Activated T-cell treated with anti-CD3 and anti-CD28 coated beads, Interleukin-2, amount 50 U/mL, for 72 hours (primary cell): Measurements from ENCODE around the gene TTC27. TPM values are rescaled to one million over a fixed set of nuclear protein-coding genes. Genes with fewer than 3 reads are reported as not detected.

Experiments used
- ATAC-seq, 2 donors: fragments of 150-1000 bp; cut with Tn5 transposase; replicated peaks in 1 of 2; 2 replicates each; pipeline ENCODE4 v1.10.0; 2021; ENCODE audit warnings: moderate library complexity in 2 of 2, mild to moderate bottlenecking in 1 of 2
- DNase-seq, 2 donors: peaks; one replicate each; pipeline ENCODE4 v3.0.0; 2021 to 2022; ENCODE audit warnings: mixed read lengths in 1 of 2
- H3K27ac Mint-ChIP-seq: one replicate; pipeline ENCODE4 v1.8.0; 2022; ENCODE audit warnings: mild to moderate bottlenecking, moderate library complexity, mixed read lengths
- H3K27me3 Mint-ChIP-seq: one replicate; pipeline ENCODE4 v1.8.0; 2022; ENCODE audit warnings: low read depth, mixed read lengths
- H3K36me3 Mint-ChIP-seq, 2 donors: one replicate each; pipeline ENCODE4 v1.8.0; 2022; ENCODE audit warnings: mixed read lengths in 2 of 2, mild to moderate bottlenecking in 1 of 2; ENCODE audit not compliant: insufficient read depth in 2 of 2
- H3K4me1 Mint-ChIP-seq: one replicate; pipeline ENCODE4 v1.8.0; 2022; ENCODE audit warnings: low read depth, mixed read lengths
- H3K4me3 Mint-ChIP-seq, 2 donors: one replicate each; pipeline ENCODE4 v1.8.0; 2022; ENCODE audit warnings: mild to moderate bottlenecking in 2 of 2, mixed read lengths in 2 of 2, moderate library complexity in 2 of 2
- H3K9me3 Mint-ChIP-seq, 2 donors: one replicate each; pipeline ENCODE4 v1.8.0; 2022; ENCODE audit warnings: mixed read lengths in 2 of 2
- total RNA-seq, 2 donors: library from RNA; stranded (reverse); gene quantifications; one replicate each; pipeline ENCODE4 v1.2.3, GENCODE V29; 2022

The TTC27 gene
- total RNA-seq = 10 to 100 TPM; 24.2 to 27.8 TPM

DNA sequence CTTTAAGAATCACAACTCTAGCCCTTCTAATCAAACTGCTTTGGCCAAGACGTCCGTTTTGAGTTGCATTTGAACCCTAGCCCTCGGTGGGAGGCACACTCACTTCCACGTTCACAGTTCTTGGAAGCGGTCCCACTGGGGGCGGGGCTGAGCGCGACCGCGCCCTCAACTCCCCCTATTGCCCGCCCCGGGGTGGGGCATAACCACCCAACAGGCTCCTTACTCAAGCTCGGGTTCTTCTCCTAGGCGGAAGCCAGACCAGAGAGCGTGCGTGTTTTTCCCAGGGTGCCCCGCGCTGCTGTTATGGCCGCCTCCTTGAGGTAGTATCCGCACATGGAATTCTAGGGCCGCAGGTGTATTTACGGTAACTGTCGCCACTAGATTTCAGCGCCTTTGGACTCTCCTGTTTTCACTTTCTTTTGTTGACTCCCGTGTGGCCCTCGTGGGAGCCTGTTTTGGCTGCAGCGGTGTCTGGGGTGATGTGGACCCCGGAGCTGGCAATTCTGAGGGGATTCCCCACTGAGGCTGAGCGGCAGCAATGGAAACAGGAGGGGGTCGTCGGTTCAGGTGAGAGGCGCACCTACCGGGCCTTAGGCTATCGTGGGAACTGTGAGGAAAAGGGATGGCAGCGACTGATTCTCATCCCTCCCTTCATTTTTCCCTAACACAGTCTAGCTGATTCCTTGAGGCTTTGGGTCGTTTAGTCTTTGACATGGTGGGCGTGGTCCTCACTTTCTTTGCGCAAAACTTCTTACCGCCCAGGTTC is at the start of gene TTC27:
TSS of gene TTC27 (plus strand) at position 237 of the 766 bp plus-strand sequence. CDS start at position 480, 243 bp downstream.
- Mint-ChIP-seq H3K9me3 (no peaks in the 10 kb centered on the region), H3K27ac (peak within 1 kb of the TSS; percentile 91), H3K4me3 (peak within 1 kb of the TSS; percentile 94), H3K36me3 (peaks cover 2 to 7% of the 10 kb centered on the region in 2 donors), H3K27me3 (no peaks in the 10 kb centered on the region), H3K4me1 (peaks cover 48% of the 10 kb centered on the region)
- DNase-seq = peak; percentile 96 to 97
- peak; percentile 99 for ATAC-seq

DNA sequence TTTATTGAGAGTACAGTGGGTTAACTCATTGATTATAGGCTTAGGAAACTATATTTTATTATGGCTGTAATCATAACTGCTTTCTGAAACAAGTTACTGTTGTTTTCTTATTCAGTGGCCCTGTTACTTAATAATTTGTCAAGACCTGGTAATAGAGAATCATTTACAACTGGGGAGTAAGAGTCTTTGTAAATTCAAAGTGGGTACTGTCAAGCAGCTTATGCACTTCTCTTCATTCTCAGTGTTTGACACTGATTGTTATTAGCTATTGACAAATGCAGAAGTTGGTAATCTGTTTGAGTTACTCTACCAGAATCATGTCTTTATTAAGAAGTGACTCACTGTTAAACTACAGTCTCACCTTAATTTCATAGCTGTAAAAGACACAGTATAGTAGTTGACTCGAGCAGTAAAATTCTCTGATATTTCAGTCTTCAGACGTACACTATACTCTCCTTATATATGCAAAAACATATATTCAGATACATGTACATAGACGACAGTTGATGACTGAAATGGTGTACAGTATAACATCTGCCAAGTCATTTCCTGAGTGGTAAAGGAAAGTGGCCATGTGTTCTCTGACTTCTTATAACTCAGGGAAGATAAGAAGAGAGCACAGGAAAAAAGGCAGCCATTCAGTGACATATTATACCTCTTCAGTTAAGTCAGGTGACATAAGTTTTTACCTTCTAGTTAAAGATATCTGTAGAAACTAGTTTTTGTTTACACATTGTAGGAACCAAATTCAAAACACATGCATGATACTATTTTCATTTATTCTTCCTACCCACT is 36.0 kb upstream of the TTC27 start:
- H3K27me3 Mint-ChIP-seq = no peaks in the 10 kb centered on the region
- peaks cover 1 to 15% of the 10 kb centered on the region in 2 donors for H3K36me3 Mint-ChIP-seq
- ATAC-seq (peak; percentile 98 to 99), DNase-seq (peak in 1 of 2 donors; percentile 8)
- H3K4me3 Mint-ChIP-seq = peak overlapping the region; percentile 43 to 75
- H3K4me1 Mint-ChIP-seq = peaks cover 33% of the 10 kb centered on the region
- H3K9me3 Mint-ChIP-seq = no peaks in the 10 kb centered on the region
- H3K27ac Mint-ChIP-seq = peak overlapping the region; percentile 95

DNA sequence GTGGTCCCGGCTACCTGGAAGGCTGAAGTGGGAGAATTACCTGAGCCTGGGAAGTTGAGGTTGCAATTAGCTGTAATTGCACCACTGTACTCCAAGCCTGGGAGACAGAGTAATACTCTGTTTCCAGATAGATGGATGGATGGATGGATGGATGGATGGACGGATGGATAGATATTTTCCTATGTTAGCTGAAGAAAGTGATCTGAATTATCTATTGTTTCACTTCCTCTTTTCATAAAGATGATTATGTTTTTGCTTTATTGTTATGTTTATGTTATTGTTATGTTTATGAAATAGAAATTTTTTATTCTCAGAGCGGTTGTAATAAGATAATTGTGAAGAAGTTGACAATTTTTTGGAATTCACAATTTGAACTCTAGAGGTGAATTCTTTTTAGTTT is 33.3 kb upstream of the TTC27 start:
- DNase-seq (no peak), ATAC-seq (no peak)
- Mint-ChIP-seq H3K27ac (no peak overlapping the region), H3K4me1 (peaks cover 32% of the 10 kb centered on the region), H3K36me3 (peaks cover 1 to 13% of the 10 kb centered on the region in 2 donors), H3K27me3 (no peaks in the 10 kb centered on the region), H3K9me3 (no peaks in the 10 kb centered on the region), H3K4me3 (no peak overlapping the region)

DNA sequence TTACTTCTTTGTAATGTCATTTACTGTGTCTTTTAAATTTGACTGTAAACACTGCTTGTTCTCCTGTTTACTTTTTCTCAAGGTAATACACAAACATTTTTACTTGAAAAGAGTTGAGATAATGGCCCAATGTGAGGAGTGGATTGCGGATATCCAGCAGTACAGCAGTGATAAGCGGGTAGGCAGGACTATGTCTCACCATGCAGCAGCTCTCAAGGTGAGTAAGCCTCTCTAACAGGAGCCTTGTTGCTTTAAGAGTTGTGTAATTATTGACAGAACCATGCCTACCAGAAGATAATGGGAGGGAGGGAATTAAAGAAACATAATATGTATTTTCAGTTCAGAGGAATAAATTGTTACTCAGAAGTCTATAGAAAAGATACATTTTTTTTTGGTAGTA is 16.5 kb upstream of the TTC27 start:
- no peaks in the 10 kb centered on the region for H3K4me1 Mint-ChIP-seq
- ATAC-seq (no peak), DNase-seq (no peak)
- H3K9me3 Mint-ChIP-seq = no peaks in the 10 kb centered on the region
- peak overlapping the region; percentile 60 for H3K27ac Mint-ChIP-seq
- peaks cover 4 to 27% of the 10 kb centered on the region in 2 donors for H3K36me3 Mint-ChIP-seq
- H3K27me3 Mint-ChIP-seq = no peaks in the 10 kb centered on the region
- H3K4me3 Mint-ChIP-seq = no peak overlapping the region

DNA sequence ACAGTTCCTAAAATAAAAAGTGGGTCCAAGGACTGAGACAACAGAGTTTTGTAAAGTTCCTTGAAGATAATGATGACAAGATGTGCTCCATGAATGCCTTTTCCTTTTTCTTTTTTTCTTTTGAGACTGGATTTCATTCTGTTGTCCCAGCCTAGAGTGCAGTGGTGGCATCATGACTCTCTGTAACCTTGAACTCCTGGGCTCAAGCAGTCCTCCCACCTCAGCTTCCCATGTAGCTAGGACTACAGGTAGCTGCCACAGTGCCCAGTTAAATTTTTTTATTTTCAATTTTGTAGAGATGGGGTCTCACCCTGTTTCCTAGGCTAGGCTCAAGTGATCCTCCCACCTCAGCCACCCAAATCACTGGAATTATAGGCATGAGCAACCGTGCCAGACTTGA is 16.1 kb upstream of the TTC27 start:
- peak overlapping the region; percentile 60 for H3K27ac Mint-ChIP-seq
- ATAC-seq (no peak), DNase-seq (no peak)
- peaks cover 4 to 27% of the 10 kb centered on the region in 2 donors for H3K36me3 Mint-ChIP-seq
- H3K4me3 Mint-ChIP-seq = no peak overlapping the region
- no peaks in the 10 kb centered on the region for H3K27me3 Mint-ChIP-seq
- no peaks in the 10 kb centered on the region for H3K4me1 Mint-ChIP-seq
- no peaks in the 10 kb centered on the region for H3K9me3 Mint-ChIP-seq

GRCh38 chr2:32614084-32614483 is 13.8 kb upstream of the TTC27 start:
- peak overlapping the region; percentile 77 for H3K27ac Mint-ChIP-seq
- no peak for ATAC-seq
- no peak overlapping the region for H3K4me3 Mint-ChIP-seq

DNA sequence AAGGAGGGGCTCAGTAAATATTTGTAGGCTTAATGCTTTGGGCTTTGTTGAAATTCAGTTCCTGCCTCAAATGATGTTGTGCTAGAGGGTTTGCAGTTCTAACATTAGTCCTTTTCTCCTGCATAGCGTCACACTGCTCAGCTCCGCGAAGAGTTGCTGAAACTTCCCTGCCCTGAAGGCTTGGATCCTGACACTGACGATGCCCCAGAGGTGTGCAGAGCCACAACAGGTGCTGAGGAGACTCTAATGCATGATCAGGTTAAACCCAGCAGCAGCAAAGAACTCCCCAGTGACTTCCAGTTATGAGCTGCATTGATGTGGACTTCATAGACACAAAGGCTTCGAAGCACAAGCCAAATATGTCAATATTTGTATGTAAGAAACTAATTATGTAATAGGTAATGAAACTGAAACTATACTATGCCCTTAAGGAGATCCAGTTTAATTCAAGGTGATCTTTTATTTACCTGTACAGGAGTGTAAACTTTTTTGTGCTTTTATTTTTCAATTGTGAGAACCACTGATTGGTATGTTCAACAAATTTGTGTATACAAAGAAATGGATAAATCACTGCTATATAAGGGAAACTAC is 10.2 kb upstream of the TTC27 start:
- ATAC-seq (no peak), DNase-seq (no peak)
- H3K9me3 Mint-ChIP-seq = no peaks in the 10 kb centered on the region
- no peaks in the 10 kb centered on the region for H3K27me3 Mint-ChIP-seq
- peaks cover 4 to 6% of the 10 kb centered on the region in 2 donors for H3K36me3 Mint-ChIP-seq
- H3K27ac Mint-ChIP-seq = no peak overlapping the region
- H3K4me3 Mint-ChIP-seq = no peak overlapping the region
- H3K4me1 Mint-ChIP-seq = peaks cover 5% of the 10 kb centered on the region

More at GRCh38 chr2:32614084-32614483, 13.8 kb upstream of the TTC27 start:
- no peaks in the 10 kb centered on the region for H3K27me3 Mint-ChIP-seq
- H3K4me1 Mint-ChIP-seq = no peaks in the 10 kb centered on the region
- no peak for DNase-seq
- H3K9me3 Mint-ChIP-seq = no peaks in the 10 kb centered on the region
- peaks cover 4 to 15% of the 10 kb centered on the region in 2 donors for H3K36me3 Mint-ChIP-seq

GRCh38 chr2:32622570-32623310 is 5.1 kb upstream of the TTC27 start:
- H3K9me3 Mint-ChIP-seq = no peaks in the 10 kb centered on the region
- DNase-seq = no peak
- H3K27ac Mint-ChIP-seq = no peak overlapping the region
- H3K4me3 Mint-ChIP-seq = no peak overlapping the region
- no peaks in the 10 kb centered on the region for H3K27me3 Mint-ChIP-seq
- ATAC-seq = no peak
- peaks cover 17% of the 10 kb centered on the region for H3K4me1 Mint-ChIP-seq
- H3K36me3 Mint-ChIP-seq = peaks cover 0 to 3% of the 10 kb centered on the region in 2 donors

GRCh38 chr2:32623311-32623706 is 4.5 kb upstream of the TTC27 start:
- Mint-ChIP-seq H3K27me3 (no peaks in the 10 kb centered on the region), H3K9me3 (no peaks in the 10 kb centered on the region), H3K36me3 (peaks cover 0 to 3% of the 10 kb centered on the region in 2 donors), H3K4me3 (no peak overlapping the region), H3K27ac (no peak overlapping the region), H3K4me1 (peaks cover 19% of the 10 kb centered on the region)
- DNase-seq = no peak
- no peak for ATAC-seq

GRCh38 chr2:32624812-32625211 is 3.0 kb upstream of the TTC27 start:
- H3K36me3 Mint-ChIP-seq = peaks cover 0 to 5% of the 10 kb centered on the region in 2 donors
- H3K4me1 Mint-ChIP-seq = peaks cover 34% of the 10 kb centered on the region
- H3K27ac Mint-ChIP-seq = no peak overlapping the region
- DNase-seq (no peak), ATAC-seq (no peak)
- no peaks in the 10 kb centered on the region for H3K27me3 Mint-ChIP-seq
- H3K9me3 Mint-ChIP-seq = no peaks in the 10 kb centered on the region
- no peak overlapping the region for H3K4me3 Mint-ChIP-seq

- DNase-seq (no peak), ATAC-seq (no peak)
- H3K4me3 Mint-ChIP-seq = peak overlapping the region; percentile 94
- no peaks in the 10 kb centered on the region for H3K27me3 Mint-ChIP-seq
- H3K9me3 Mint-ChIP-seq = no peaks in the 10 kb centered on the region
- peaks cover 0 to 10% of the 10 kb centered on the region in 2 donors for H3K36me3 Mint-ChIP-seq
- peaks cover 42% of the 10 kb centered on the region for H3K4me1 Mint-ChIP-seq
- no peak overlapping the region for H3K27ac Mint-ChIP-seq
These were observed 1.1 kb upstream of the TTC27 start for GRCh38 chr2:32626639-32627221.

DNA sequence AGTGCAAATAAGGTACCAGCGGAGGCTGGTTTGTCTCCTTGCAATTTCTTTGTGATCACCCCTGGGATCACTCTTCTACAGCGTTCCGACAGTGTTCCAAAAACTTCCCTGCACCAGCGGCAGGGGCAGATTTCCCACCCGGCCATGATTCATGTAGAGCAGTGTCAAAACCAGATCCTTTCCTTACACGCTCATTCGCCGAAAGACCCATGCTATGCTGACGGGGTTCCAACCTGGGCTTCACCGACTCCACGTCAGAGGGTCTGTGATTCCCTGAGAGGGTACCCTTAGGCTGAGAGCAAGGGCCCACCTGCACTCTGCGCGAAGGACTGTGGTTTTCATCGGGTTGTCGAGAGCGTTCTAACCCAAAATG is 423 bp upstream of the TTC27 start:
- Mint-ChIP-seq H3K4me1 (peaks cover 47% of the 10 kb centered on the region), H3K27me3 (no peaks in the 10 kb centered on the region), H3K27ac (peak overlapping the region; percentile 91), H3K36me3 (peaks cover 2 to 7% of the 10 kb centered on the region in 2 donors), H3K4me3 (peak overlapping the region; percentile 94), H3K9me3 (no peaks in the 10 kb centered on the region)
- peak; percentile 56 to 61 for ATAC-seq
- DNase-seq = peak in 1 of 2 donors; percentile 44
